HG02870 (cell line): Measurements from ENCODE around the gene SLC25A53.
"Not testable (repeated sequence)": the region's sequence is repeated elsewhere in the genome, so short reads cannot be mapped to it uniquely, and the experiment has no call there.

Experiments
- ATAC-seq: cut with Tn5 transposase; IDR thresholded peaks from one replicate; pipeline ENCODE4 v1.9.1; 2021; ENCODE audit warnings: mild to moderate bottlenecking, moderate library complexity; ENCODE audit not compliant: unreplicated experiment

Gene SLC25A53

GRCh38 chrX:104134583-104135261 is 22.1 kb downstream of the SLC25A53 start:
- ATAC-seq: no peak

- ATAC-seq: no peak
Observed at GRCh38 chrX:104130808-104131207, 26.0 kb downstream of the SLC25A53 start.

- ATAC-seq: no peak
Observed at GRCh38 chrX:104126856-104127255, 30.0 kb downstream of the SLC25A53 start.

- no peak for ATAC-seq
Observed at GRCh38 chrX:104122829-104123228, 34.0 kb downstream of the SLC25A53 start.

- ATAC-seq: no peak
Observed at GRCh38 chrX:104118765-104119164, 38.0 kb downstream of the SLC25A53 start.

GRCh38 chrX:104117759-104118158 is 39.0 kb downstream of the SLC25A53 start:
- no peak for ATAC-seq

GRCh38 chrX:104113222-104113965 is 43.4 kb downstream of the SLC25A53 start:
- peak; percentile 28 for ATAC-seq

GRCh38 chrX:104112326-104112951 is 44.4 kb downstream of the SLC25A53 start, which contains the start of gene ZCCHC18:
Gene ZCCHC18 (plus strand): TSS chrX:104112523. CDS start chrX:104114112, 1,589 bp downstream.
- peak; percentile 56 for ATAC-seq

GRCh38 chrX:104110491-104111240 is 46.1 kb downstream of the SLC25A53 start:
- peak; percentile 80 for ATAC-seq

- ATAC-seq: no peak
Observed at GRCh38 chrX:104108955-104109354, 47.9 kb downstream of the SLC25A53 start.

- no peak for ATAC-seq
Observed at GRCh38 chrX:104105330-104106262, 51.2 kb downstream of the SLC25A53 start.

- ATAC-seq: no peak
Observed at GRCh38 chrX:104104676-104105075, 52.1 kb downstream of the SLC25A53 start.

- ATAC-seq: no peak
Observed at GRCh38 chrX:104098919-104099318, 57.9 kb downstream of the SLC25A53 start.

- ATAC-seq: peak; percentile 83
Observed at GRCh38 chrX:104098151-104098808, 58.5 kb downstream of the SLC25A53 start.

GRCh38 chrX:104085919-104086318 is 70.9 kb downstream of the SLC25A53 start:
- ATAC-seq: no peak

- no peak for ATAC-seq
Observed at GRCh38 chrX:104085477-104085876, 71.3 kb downstream of the SLC25A53 start.

- no peak for ATAC-seq
Observed at GRCh38 chrX:104084534-104085277, 72.1 kb downstream of the SLC25A53 start.

- no peak for ATAC-seq
Observed at GRCh38 chrX:104084063-104084462, 72.7 kb downstream of the SLC25A53 start.

GRCh38 chrX:104077854-104078253 is 79.0 kb downstream of the SLC25A53 start:
- not testable (repeated sequence) for ATAC-seq
